Kidney (tissue), 14 donors: ENCODE data around the gene ERBB4. TPM values are rescaled to one million over a fixed set of nuclear protein-coding genes. Genes with fewer than 3 reads are reported as not detected.
A peak's percentile ranks its signal among the peaks of the same experiment; 100 is the strongest.

Experiments
- DNase-seq, 5 donors: peaks; one replicate each; pipeline ENCODE4 v3.0.0-alpha.2; 2013 to 2020
- FAIRE-seq: peaks from 2 replicates; lab custom pipeline; 2012; peaks lifted over from hg19 to GRCh38; lab: Jason Lieb, UNC
- H3K27ac ChIP-seq, 2 donors: one replicate each; pipeline ENCODE4 v1.7.0; 2013; ENCODE audit warnings: low read depth in 2 of 2, low read length in 2 of 2, inconsistent platforms in 1 of 2
- H3K27me3 ChIP-seq: one replicate; pipeline ENCODE4 v1.7.1; 2013; ENCODE audit warnings: low read length, inconsistent platforms; ENCODE audit not compliant: control insufficient read depth, insufficient read depth
- H3K36me3 ChIP-seq, 3 donors: one replicate each; pipeline versions ENCODE4 v1.7.0 to v1.7.1; 2013; ENCODE audit warnings: low read length in 3 of 3, control low read depth in 1 of 3, inconsistent platforms in 1 of 3; ENCODE audit not compliant: insufficient read depth in 3 of 3, control insufficient read depth in 2 of 3
- H3K4me1 ChIP-seq, 3 donors: one replicate each; pipeline versions ENCODE4 v1.7.0 to v1.7.1; 2013; ENCODE audit warnings: low read length in 3 of 3, inconsistent platforms in 1 of 3, low read depth in 1 of 3; ENCODE audit not compliant: control insufficient read depth in 2 of 3, insufficient read depth in 2 of 3
- H3K4me3 ChIP-seq, 3 donors: one replicate each; pipeline versions ENCODE4 v1.7.0 to v1.8.1; 2013; ENCODE audit warnings: low read length in 3 of 3, control low read depth in 1 of 3, inconsistent platforms in 1 of 3
- H3K9ac ChIP-seq, 3 donors: one replicate each; pipeline versions ENCODE4 v1.7.0 to v1.7.1; 2013; ENCODE audit warnings: low read length in 3 of 3, control low read depth in 1 of 3, inconsistent platforms in 1 of 3
- H3K9me3 ChIP-seq, 3 donors: one replicate each; pipeline versions ENCODE4 v1.7.0 to v1.7.1; 2013; ENCODE audit warnings: low read length in 3 of 3, control low read depth in 1 of 3, inconsistent platforms in 1 of 3; ENCODE audit not compliant: control insufficient read depth in 2 of 3, insufficient read depth in 1 of 3
- intact Hi-C: fragments of 100-400 bp; cut with DNase I; formaldehyde crosslinking; loops from one replicate; pipeline ENCODE4 v1.11.1; 2022
- polyA plus RNA-seq: library from polyadenylated mRNA; stranded (reverse); fragments of 350-450 nt; fragmentation: Illumina TruSeq; extraction: RNeasy Lipid Tissue Mini Kit (QIAGEN cat#74804); gene quantifications from one replicate; pipeline ENCODE4 v1.2.3, GENCODE V29; 2014; ENCODE audit warnings: low read depth, low replicate concordance; ENCODE audit not compliant: insufficient read depth
- total RNA-seq: library from RNA; stranded (reverse); fragmentation: NEBNext Ultra II Directional; extraction: Animal tissue kit (Norgen Biotek cat#: 25700); gene quantifications from one replicate; pipeline ENCODE4 v1.2.1, GENCODE V29; 2021
- TF ChIP-seq, protein P1 (sequence below): IDR thresholded peaks from 3 replicates; pipeline ENCODE4 v1.5.1; 2012; ENCODE audit warnings: mild to moderate bottlenecking, moderate library complexity, borderline replicate concordance; ENCODE audit not compliant: insufficient read depth; ENCODE audit errors: extremely low read depth
- donor health status: control.
- donor health status: control.
- donor health status: control.
- donor health status: control.
- donor health status: control.
- donor health status: DM: yes; HTN: yes; CAD: no.
- donor health status: Normal renal cell carcinoma (clear cell type).

The ERBB4 gene
- total and polyA plus RNA-seq, 2 donors from 2014 or later = 3.9 to 152 TPM

- FAIRE-seq = no peak
Observed at GRCh38 chr2:212392043-212392442, 146.6 kb downstream of the ERBB4 start.

DNA sequence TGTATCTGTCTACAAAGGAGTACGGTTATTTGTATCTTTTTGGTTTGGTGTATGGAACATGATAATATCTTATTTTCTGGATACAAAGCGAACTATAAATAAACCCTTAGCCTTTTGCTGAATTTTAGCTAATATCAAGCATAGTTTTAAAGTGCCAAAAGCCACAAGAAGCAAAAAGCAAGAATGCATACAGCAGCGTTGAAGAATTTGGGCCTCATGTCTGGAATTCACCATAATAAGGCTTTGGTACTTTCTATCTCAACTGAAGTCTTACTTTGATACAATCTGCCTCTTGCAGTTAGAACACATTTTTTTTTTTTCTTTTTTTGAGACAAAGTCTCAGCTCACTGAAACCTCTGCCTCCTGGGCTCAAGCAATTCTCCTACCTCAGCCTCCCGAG is 151.5 kb downstream of the ERBB4 start:
- no peak for FAIRE-seq
- intact Hi-C loops = no loop called here
- DNase-seq = no peak

More at GRCh38 chr2:212392043-212392442, 146.6 kb downstream of the ERBB4 start:
- no peak for DNase-seq
- TF ChIP-seq, protein P1, sequence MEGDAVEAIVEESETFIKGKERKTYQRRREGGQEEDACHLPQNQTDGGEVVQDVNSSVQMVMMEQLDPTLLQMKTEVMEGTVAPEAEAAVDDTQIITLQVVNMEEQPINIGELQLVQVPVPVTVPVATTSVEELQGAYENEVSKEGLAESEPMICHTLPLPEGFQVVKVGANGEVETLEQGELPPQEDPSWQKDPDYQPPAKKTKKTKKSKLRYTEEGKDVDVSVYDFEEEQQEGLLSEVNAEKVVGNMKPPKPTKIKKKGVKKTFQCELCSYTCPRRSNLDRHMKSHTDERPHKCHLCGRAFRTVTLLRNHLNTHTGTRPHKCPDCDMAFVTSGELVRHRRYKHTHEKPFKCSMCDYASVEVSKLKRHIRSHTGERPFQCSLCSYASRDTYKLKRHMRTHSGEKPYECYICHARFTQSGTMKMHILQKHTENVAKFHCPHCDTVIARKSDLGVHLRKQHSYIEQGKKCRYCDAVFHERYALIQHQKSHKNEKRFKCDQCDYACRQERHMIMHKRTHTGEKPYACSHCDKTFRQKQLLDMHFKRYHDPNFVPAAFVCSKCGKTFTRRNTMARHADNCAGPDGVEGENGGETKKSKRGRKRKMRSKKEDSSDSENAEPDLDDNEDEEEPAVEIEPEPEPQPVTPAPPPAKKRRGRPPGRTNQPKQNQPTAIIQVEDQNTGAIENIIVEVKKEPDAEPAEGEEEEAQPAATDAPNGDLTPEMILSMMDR = no peak
- H3K27ac ChIP-seq = no peak overlapping the region
- H3K36me3 ChIP-seq = no peaks in the 10 kb centered on the region
- no peak overlapping the region for H3K9ac ChIP-seq
- H3K4me1 ChIP-seq = no peaks in the 10 kb centered on the region
- H3K27me3 ChIP-seq = no peaks in the 10 kb centered on the region
- H3K4me3 ChIP-seq = no peak overlapping the region
- H3K9me3 ChIP-seq = no peaks in the 10 kb centered on the region
- intact Hi-C loops = no loop called here

DNA sequence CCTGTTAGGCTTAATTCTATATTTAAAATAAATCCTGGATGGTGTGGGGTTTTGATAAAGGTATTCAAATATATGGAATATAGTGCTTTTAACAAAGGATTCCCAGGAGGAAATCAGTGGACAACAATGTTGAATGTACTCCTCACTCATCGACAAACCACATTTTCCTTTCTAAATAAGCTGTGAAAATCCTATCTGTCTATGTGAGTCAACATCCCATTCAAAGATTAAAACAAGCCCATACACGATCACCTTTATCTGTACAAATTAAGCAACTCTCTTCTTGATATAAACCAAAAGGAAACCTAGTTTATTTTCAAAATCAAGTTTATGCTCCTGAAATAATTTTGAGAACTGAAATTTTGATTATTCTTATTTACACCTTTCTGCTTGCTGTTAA is 153.4 kb downstream of the ERBB4 start:
- Histone ChIP-seq H3K36me3 (no peaks in the 10 kb centered on the region), H3K27ac (no peak overlapping the region), H3K27me3 (no peaks in the 10 kb centered on the region), H3K9ac (no peak overlapping the region), H3K4me3 (no peak overlapping the region), H3K9me3 (no peaks in the 10 kb centered on the region), H3K4me1 (peaks cover 0 to 4% (median 0%) of the 10 kb centered on the region in 3 donors)
- intact Hi-C loops = no loop called here
- DNase-seq (no peak), FAIRE-seq (no peak)
- TF ChIP-seq, protein P1 = no peak

More for the DNA sequence above, 151.5 kb downstream of the ERBB4 start:
- Histone ChIP-seq H3K36me3 (no peaks in the 10 kb centered on the region), H3K27me3 (no peaks in the 10 kb centered on the region), H3K9me3 (no peaks in the 10 kb centered on the region), H3K27ac (no peak overlapping the region), H3K9ac (no peak overlapping the region), H3K4me3 (no peak overlapping the region), H3K4me1 (peaks cover 0 to 4% (median 0%) of the 10 kb centered on the region in 3 donors)
- TF ChIP-seq, protein P1 = no peak

- TF ChIP-seq, protein P1 = no peak
- Histone ChIP-seq H3K4me1 (peaks cover 0 to 4% (median 0%) of the 10 kb centered on the region in 3 donors), H3K4me3 (no peak overlapping the region), H3K27me3 (no peaks in the 10 kb centered on the region), H3K9me3 (no peaks in the 10 kb centered on the region), H3K27ac (no peak overlapping the region), H3K9ac (no peak overlapping the region), H3K36me3 (no peaks in the 10 kb centered on the region)
- intact Hi-C loops = no loop called here
- FAIRE-seq (no peak), DNase-seq (peak in 2 of 5 donors; percentile 25 to 35)
Observed at GRCh38 chr2:212384027-212384426, 154.6 kb downstream of the ERBB4 start.
